Panc1 (cell line): Measurements from ENCODE around the gene SYCP3.

Source experiments
- POLR2AphosphoS5 ChIP-seq: IDR thresholded peaks from 2 replicates; pipeline ENCODE4 v1.6.1; 2012; ENCODE audit warnings: mild to moderate bottlenecking, low read depth, low read length, moderate library complexity
- TF ChIP-seq, protein P1 (sequence below): fragments of 450-650 bp; IDR thresholded peaks from 2 replicates; pipeline ENCODE4 v1.5.1; 2017; ENCODE audit warnings: mild to moderate bottlenecking

DNA sequence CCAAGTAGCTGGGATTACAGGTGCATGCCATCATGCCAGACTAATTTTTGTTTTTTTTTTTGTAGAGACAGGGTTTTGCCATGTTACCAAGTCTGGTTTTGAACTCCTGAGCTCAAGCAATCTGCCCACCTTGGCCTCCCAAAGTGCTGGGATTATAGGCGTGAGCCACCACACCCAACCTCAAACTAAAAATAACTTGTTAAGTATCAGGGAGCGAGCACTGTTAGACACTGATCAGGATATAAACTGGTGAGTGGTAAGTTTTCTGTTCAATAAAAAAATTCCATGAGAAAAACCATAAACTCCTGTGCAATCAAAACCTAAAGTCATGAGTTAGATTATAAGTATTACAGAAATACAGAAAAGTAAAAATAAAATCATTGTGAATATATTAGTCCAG is 44.6 kb upstream of the SYCP3 start:
- TF ChIP-seq, protein P1, sequence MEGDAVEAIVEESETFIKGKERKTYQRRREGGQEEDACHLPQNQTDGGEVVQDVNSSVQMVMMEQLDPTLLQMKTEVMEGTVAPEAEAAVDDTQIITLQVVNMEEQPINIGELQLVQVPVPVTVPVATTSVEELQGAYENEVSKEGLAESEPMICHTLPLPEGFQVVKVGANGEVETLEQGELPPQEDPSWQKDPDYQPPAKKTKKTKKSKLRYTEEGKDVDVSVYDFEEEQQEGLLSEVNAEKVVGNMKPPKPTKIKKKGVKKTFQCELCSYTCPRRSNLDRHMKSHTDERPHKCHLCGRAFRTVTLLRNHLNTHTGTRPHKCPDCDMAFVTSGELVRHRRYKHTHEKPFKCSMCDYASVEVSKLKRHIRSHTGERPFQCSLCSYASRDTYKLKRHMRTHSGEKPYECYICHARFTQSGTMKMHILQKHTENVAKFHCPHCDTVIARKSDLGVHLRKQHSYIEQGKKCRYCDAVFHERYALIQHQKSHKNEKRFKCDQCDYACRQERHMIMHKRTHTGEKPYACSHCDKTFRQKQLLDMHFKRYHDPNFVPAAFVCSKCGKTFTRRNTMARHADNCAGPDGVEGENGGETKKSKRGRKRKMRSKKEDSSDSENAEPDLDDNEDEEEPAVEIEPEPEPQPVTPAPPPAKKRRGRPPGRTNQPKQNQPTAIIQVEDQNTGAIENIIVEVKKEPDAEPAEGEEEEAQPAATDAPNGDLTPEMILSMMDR, result no peak
- no peak for TF ChIP-seq POLR2AphosphoS5
